SH-SY5Y (cell line): ENCODE results near the gene SLC1A3.

Experiments
- GATA2 ChIP-seq: IDR thresholded peaks from 2 replicates; pipeline ENCODE4 v1.6.1; 2011; ENCODE audit warnings: mild to moderate bottlenecking, low read depth, low read length
- GATA3 ChIP-seq: IDR thresholded peaks from 2 replicates; pipeline ENCODE4 v1.6.1; 2011; ENCODE audit warnings: low read depth, mild to moderate bottlenecking, low read length, moderate library complexity

The SLC1A3 gene

GRCh38 chr5:36710039-36710438 is 103.6 kb downstream of the SLC1A3 start:
- TF ChIP-seq GATA3 (no peak), GATA2 (no peak)

- TF ChIP-seq GATA2 (no peak), GATA3 (no peak)
Measured at GRCh38 chr5:36712706-36713105, 106.3 kb downstream of the SLC1A3 start.

- no peak for TF ChIP-seq GATA2
- TF ChIP-seq GATA3, result no peak
Measured at GRCh38 chr5:36713541-36713940, 107.1 kb downstream of the SLC1A3 start.

GRCh38 chr5:36717131-36717695 is 110.8 kb downstream of the SLC1A3 start:
- TF ChIP-seq GATA2 (no peak), GATA3 (no peak)

- TF ChIP-seq GATA2, result no peak
- TF ChIP-seq GATA3, result no peak
Measured at GRCh38 chr5:36719282-36719681, 112.9 kb downstream of the SLC1A3 start.

GRCh38 chr5:36720688-36721087 is 114.3 kb downstream of the SLC1A3 start:
- TF ChIP-seq GATA2 (no peak), GATA3 (no peak)

- TF ChIP-seq GATA3 (no peak), GATA2 (no peak)
Measured at GRCh38 chr5:36721664-36722235, 115.3 kb downstream of the SLC1A3 start.

- TF ChIP-seq GATA2, result no peak
- TF ChIP-seq GATA3, result no peak
Measured at GRCh38 chr5:36722900-36723299, 116.5 kb downstream of the SLC1A3 start.

- TF ChIP-seq GATA2 (no peak), GATA3 (no peak)
Measured at GRCh38 chr5:36723912-36724311, 117.5 kb downstream of the SLC1A3 start.

GRCh38 chr5:36724467-36725332 is 118.3 kb downstream of the SLC1A3 start:
- TF ChIP-seq GATA3, result no peak
- TF ChIP-seq GATA2, result no peak

GRCh38 chr5:36726317-36726716 is 119.9 kb downstream of the SLC1A3 start:
- TF ChIP-seq GATA2 (no peak), GATA3 (no peak)

GRCh38 chr5:36726767-36727166 is 120.4 kb downstream of the SLC1A3 start:
- TF ChIP-seq GATA2, result no peak
- no peak for TF ChIP-seq GATA3

- TF ChIP-seq GATA3 (no peak), GATA2 (no peak)
Measured at GRCh38 chr5:36728697-36729543, 122.5 kb downstream of the SLC1A3 start.
